ENCODE measurements around the gene MICALL2. TPM values are rescaled to one million over a fixed set of nuclear protein-coding genes. Genes with fewer than 3 reads are reported as not detected.
A peak's percentile ranks its signal among the peaks of the same experiment; 100 is the strongest.

The MICALL2 gene
- total RNA-seq, 1 experiment from 2014 or later: not detected

DNA sequence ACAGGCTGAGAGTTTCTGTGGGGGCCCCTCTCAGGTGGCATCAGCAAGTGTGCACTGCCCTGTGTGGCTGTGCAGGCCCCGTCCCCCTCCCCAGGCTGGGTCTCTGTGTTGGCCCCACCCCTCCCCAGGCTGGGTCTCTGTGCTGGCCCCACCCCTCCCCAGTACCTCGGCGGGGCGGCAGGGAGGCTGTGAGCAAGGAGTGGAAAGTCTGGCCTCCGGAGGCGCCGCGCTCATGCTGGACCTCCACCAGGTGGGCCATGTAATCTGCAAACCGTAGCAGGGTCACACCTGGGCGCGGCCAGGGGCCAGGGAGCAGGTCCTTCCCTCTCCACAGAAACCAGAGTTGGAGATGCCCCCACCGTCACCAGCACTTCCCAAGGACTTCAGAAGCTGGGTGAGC is 21.4 kb upstream of the MICALL2 start:
- Histone ChIP-seq H3K9me3 (ENCODE audit: low read length) (no peaks in the 10 kb centered on the region), H3K27ac (ENCODE audit: low read length) (no peak overlapping the region), H3K9me2 (replicated peaks; ENCODE audit: insufficient read depth, low read length) (no peaks in the 10 kb centered on the region), H3K4me2 (ENCODE audit: low read depth, low read length, poor library complexity, severe bottlenecking) (no peak overlapping the region), H3K4me3 (ENCODE audit: low read length) (no peak overlapping the region), H3K4me1 (ENCODE audit: low read length) (no peaks in the 10 kb centered on the region), H2AFZ (ENCODE audit: low read length) (no peak overlapping the region), H3K27me3 (ENCODE audit: low read length) (no peaks in the 10 kb centered on the region), H4K20me1 (ENCODE audit: insufficient read depth, low read depth, low read length) (no peaks in the 10 kb centered on the region), H3K36me3 (ENCODE audit: insufficient read depth, low read length) (no peaks in the 10 kb centered on the region), H3K9ac (ENCODE audit: low read length) (no peak overlapping the region), H3K79me2 (ENCODE audit: low read length) (no peaks in the 10 kb centered on the region)
- no peak for DNase-seq

DNA sequence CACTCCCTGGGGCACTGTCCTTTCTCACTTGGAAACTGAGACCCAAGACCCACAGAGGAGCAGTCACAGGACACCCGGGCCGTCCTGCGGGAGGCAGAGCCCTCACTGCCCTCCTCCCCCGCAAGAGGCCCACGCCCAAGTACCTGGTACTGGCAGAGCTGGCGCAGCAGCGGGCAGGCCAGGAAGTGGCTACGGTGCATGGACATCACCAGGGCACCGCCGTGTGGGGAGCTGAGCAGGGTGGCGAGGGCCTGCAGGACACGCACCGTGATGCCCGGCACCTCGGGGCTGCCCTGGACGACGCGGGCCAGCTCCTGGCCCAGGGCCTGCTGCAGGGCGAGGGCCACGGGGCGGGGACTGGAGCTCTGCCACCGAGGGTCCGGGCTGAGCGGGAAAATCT is 20.0 kb upstream of the MICALL2 start:
- Histone ChIP-seq H3K4me2 (ENCODE audit: low read depth, low read length, poor library complexity, severe bottlenecking) (no peak overlapping the region), H3K27me3 (ENCODE audit: low read length) (no peaks in the 10 kb centered on the region), H3K4me3 (ENCODE audit: low read length) (no peak overlapping the region), H3K36me3 (ENCODE audit: insufficient read depth, low read length) (no peaks in the 10 kb centered on the region), H3K9ac (ENCODE audit: low read length) (no peak overlapping the region), H3K9me2 (replicated peaks; ENCODE audit: insufficient read depth, low read length) (no peaks in the 10 kb centered on the region), H3K9me3 (ENCODE audit: low read length) (no peaks in the 10 kb centered on the region), H3K79me2 (ENCODE audit: low read length) (no peaks in the 10 kb centered on the region), H2AFZ (ENCODE audit: low read length) (no peak overlapping the region), H4K20me1 (ENCODE audit: insufficient read depth, low read depth, low read length) (no peaks in the 10 kb centered on the region), H3K4me1 (ENCODE audit: low read length) (no peaks in the 10 kb centered on the region), H3K27ac (ENCODE audit: low read length) (no peak overlapping the region)
- no peak for DNase-seq

DNA sequence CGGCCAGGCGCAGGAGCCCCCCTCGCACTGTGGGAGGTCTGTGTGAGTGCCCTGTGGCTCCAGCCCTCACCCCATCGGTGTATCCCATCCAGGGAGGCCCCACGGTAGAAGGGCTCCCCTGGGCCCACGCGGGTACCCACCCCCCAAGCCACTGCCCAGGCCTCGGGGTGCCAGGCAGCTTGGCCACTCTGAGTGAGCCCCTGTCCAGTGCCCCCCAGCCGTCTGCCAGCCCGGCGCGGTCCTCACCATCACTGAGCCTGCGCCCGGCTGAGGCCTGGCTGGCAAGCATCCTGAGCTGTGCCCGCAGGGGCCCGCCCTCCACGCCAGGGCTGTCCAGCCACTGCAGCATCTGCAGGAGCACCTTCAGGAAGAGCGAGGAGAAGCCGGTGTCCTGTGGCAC is 19.2 kb upstream of the MICALL2 start:
- Histone ChIP-seq H3K4me1 (ENCODE audit: low read length) (no peaks in the 10 kb centered on the region), H4K20me1 (ENCODE audit: insufficient read depth, low read depth, low read length) (no peaks in the 10 kb centered on the region), H3K9me3 (ENCODE audit: low read length) (no peaks in the 10 kb centered on the region), H3K9me2 (replicated peaks; ENCODE audit: insufficient read depth, low read length) (no peaks in the 10 kb centered on the region), H3K27ac (ENCODE audit: low read length) (no peak overlapping the region), H3K36me3 (ENCODE audit: insufficient read depth, low read length) (0 out of 2 replicates have a peak, but pooled peaks cover 3% of the 10 kb centered on the region), H3K27me3 (ENCODE audit: low read length) (no peaks in the 10 kb centered on the region), H3K4me3 (ENCODE audit: low read length) (no peak overlapping the region), H3K9ac (ENCODE audit: low read length) (no peak overlapping the region), H2AFZ (ENCODE audit: low read length) (no peak overlapping the region), H3K4me2 (ENCODE audit: low read depth, low read length, poor library complexity, severe bottlenecking) (no peak overlapping the region), H3K79me2 (ENCODE audit: low read length) (no peaks in the 10 kb centered on the region)
- DNase-seq: no peak

DNA sequence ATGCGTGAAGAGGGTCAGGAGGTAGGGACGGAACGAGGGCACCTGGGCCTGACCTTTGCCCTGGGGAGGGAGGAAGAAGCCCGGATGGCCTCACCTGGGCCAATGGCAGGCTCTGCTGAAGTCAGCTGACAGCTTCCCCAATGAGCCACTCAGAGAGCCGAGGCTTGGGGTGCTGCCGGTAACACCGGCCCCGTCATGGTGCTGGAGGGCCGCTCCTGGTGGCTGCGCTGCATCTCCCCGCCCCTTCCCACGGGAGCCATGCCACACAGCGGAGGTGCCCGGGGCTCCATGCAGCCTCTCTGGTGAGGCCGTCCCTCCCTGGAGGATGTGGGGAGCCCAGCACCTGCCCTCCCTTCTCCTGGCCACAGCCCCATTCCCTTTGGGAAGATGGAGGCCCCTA is 17.6 kb upstream of the MICALL2 start:
- H3K9ac ChIP-seq (ENCODE audit: low read length): no peak overlapping the region

DNA sequence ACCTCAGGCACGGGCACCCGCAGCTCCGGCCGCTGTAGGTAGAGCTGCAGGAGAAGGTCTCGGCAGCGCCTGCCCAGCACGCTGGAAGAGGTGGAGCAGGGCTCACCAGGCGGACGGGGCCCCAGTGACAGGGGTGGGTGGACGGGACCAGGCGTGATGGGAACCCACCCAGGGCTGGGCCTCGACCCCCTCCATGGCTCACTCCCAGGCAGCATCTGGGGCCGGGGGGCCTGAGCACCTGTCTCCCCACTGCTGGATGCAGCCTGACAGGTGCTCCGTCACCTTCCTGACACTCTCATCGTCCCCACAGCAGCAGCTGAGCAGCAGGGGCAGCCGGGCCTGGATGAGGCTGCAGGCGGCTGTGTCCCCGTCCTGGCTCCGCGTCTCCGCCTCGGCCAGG is 16.7 kb upstream of the MICALL2 start:
- Histone ChIP-seq H3K4me2 (ENCODE audit: low read depth, low read length, poor library complexity, severe bottlenecking) (no peak overlapping the region), H3K36me3 (ENCODE audit: insufficient read depth, low read length) (0 out of 2 replicates have a peak, but pooled peaks cover 3% of the 10 kb centered on the region), H3K4me3 (ENCODE audit: low read length) (no peak overlapping the region), H3K9me2 (replicated peaks; ENCODE audit: insufficient read depth, low read length) (no peaks in the 10 kb centered on the region), H3K9me3 (ENCODE audit: low read length) (no peaks in the 10 kb centered on the region), H3K4me1 (ENCODE audit: low read length) (no peaks in the 10 kb centered on the region), H3K79me2 (ENCODE audit: low read length) (no peaks in the 10 kb centered on the region), H4K20me1 (ENCODE audit: insufficient read depth, low read depth, low read length) (no peaks in the 10 kb centered on the region), H3K27ac (ENCODE audit: low read length) (no peak overlapping the region), H3K9ac (ENCODE audit: low read length) (no peak overlapping the region), H3K27me3 (ENCODE audit: low read length) (no peaks in the 10 kb centered on the region), H2AFZ (ENCODE audit: low read length) (no peak overlapping the region)
- DNase-seq: no peak

More for the DNA sequence above, 17.6 kb upstream of the MICALL2 start:
- H4K20me1 ChIP-seq (ENCODE audit: insufficient read depth, low read depth, low read length): no peaks in the 10 kb centered on the region
- no peaks in the 10 kb centered on the region for H3K27me3 ChIP-seq (ENCODE audit: low read length)
- no peaks in the 10 kb centered on the region for H3K4me1 ChIP-seq (ENCODE audit: low read length)
- no peaks in the 10 kb centered on the region for H3K9me2 ChIP-seq (replicated peaks; ENCODE audit: insufficient read depth, low read length)
- H3K79me2 ChIP-seq (ENCODE audit: low read length): no peaks in the 10 kb centered on the region
- no peak overlapping the region for H3K4me3 ChIP-seq (ENCODE audit: low read length)
- H3K36me3 ChIP-seq (ENCODE audit: insufficient read depth, low read length): 0 out of 2 replicates have a peak, but pooled peaks cover 3% of the 10 kb centered on the region
- no peak for DNase-seq
- no peak overlapping the region for H3K4me2 ChIP-seq (ENCODE audit: low read depth, low read length, poor library complexity, severe bottlenecking)
- no peak overlapping the region for H3K27ac ChIP-seq (ENCODE audit: low read length)
- no peak overlapping the region for H2AFZ ChIP-seq (ENCODE audit: low read length)
- H3K9me3 ChIP-seq (ENCODE audit: low read length): no peaks in the 10 kb centered on the region

DNA sequence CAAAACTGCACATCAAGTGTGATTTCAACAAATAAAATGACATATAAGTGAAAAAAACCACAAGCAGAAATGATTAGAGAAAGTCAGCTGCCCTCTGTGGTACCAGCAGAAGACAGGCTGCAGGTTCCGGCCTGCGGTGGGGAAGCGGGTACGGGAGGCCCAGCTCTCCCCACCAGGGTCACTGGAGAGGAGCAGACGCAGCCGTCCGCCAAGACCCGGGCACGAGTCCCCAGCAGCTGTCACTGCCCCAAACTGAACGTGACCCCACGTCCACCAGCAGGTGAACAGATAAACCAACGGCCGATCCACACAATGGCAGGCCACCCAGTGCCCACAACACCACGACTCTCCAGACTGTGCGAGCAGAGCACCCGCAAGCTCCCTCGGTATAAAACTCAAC is 16.1 kb upstream of the MICALL2 start:
- Histone ChIP-seq H2AFZ (ENCODE audit: low read length) (no peak overlapping the region), H3K4me3 (ENCODE audit: low read length) (no peak overlapping the region), H4K20me1 (ENCODE audit: insufficient read depth, low read depth, low read length) (no peaks in the 10 kb centered on the region), H3K9ac (ENCODE audit: low read length) (no peak overlapping the region), H3K4me2 (ENCODE audit: low read depth, low read length, poor library complexity, severe bottlenecking) (no peak overlapping the region), H3K4me1 (ENCODE audit: low read length) (no peaks in the 10 kb centered on the region), H3K27me3 (ENCODE audit: low read length) (no peaks in the 10 kb centered on the region), H3K36me3 (ENCODE audit: insufficient read depth, low read length) (0 out of 2 replicates have a peak, but pooled peaks cover 3% of the 10 kb centered on the region), H3K79me2 (ENCODE audit: low read length) (no peaks in the 10 kb centered on the region), H3K9me2 (replicated peaks; ENCODE audit: insufficient read depth, low read length) (no peaks in the 10 kb centered on the region), H3K27ac (ENCODE audit: low read length) (no peak overlapping the region), H3K9me3 (ENCODE audit: low read length) (no peaks in the 10 kb centered on the region)
- no peak for DNase-seq

DNA sequence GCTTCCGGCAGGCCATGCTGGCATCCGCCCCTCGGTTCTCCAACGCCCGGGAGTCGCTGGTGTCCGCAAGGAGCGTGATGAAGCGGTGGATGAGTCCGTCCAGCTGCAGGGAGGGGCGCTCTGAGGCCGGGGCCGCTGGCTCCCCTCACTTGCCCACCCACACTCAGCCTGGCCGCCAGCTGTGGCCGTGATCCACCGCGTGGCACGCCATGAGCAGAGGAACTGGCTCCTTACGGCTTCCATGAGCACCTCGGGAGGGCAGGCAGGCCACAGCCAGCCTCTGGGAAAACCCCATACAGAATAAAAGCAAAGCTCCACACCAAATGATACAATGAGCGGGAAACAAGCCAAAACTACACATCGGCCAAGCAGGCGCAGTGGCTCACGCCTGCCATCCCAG is 15.5 kb upstream of the MICALL2 start:
- no peaks in the 10 kb centered on the region for H3K9me3 ChIP-seq (ENCODE audit: low read length)
- H3K36me3 ChIP-seq (ENCODE audit: insufficient read depth, low read length): 0 out of 2 replicates have a peak, but pooled peaks cover 3% of the 10 kb centered on the region
- H3K27me3 ChIP-seq (ENCODE audit: low read length): no peaks in the 10 kb centered on the region
- H3K9me2 ChIP-seq (replicated peaks; ENCODE audit: insufficient read depth, low read length): no peaks in the 10 kb centered on the region
- H3K4me1 ChIP-seq (ENCODE audit: low read length): no peaks in the 10 kb centered on the region
- H3K9ac ChIP-seq (ENCODE audit: low read length): no peak overlapping the region
- H4K20me1 ChIP-seq (ENCODE audit: insufficient read depth, low read depth, low read length): no peaks in the 10 kb centered on the region
- no peak for DNase-seq
- no peak overlapping the region for H2AFZ ChIP-seq (ENCODE audit: low read length)
- H3K79me2 ChIP-seq (ENCODE audit: low read length): no peaks in the 10 kb centered on the region
- no peak overlapping the region for H3K4me2 ChIP-seq (ENCODE audit: low read depth, low read length, poor library complexity, severe bottlenecking)
- no peak overlapping the region for H3K27ac ChIP-seq (ENCODE audit: low read length)
- H3K4me3 ChIP-seq (ENCODE audit: low read length): no peak overlapping the region

DNA sequence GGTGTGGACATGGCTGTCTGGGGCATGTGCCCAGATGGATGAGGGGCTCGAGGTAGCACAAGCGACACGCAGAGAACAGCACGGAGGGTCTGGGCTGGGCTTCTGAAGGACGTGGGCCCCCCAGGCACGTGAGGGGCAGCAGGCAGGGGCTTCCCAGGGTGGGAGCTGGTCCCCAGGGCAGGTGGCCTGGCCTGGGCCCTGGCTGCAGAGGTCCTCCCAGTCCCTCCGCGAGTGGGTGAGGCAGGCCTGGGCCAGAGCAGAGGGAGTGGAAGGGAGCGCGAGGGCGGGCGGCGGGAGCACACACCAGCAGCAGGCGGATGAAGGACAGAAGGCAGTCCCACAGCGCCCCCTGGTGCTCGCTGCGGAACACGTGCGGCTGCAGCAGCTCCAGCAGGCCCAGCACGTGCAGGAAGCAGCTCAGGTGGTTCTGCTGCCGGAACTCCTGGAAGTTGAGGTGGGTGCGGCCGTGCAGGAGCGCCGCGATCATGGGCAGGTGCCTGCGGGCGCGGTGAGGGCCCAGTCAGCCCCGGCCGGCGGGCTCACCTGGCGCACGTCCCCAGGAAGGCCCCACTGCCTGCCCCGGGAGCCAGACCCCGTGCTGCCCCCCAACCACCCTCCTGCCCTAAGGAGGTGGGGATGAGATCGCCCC is 14.7 kb upstream of the MICALL2 start:
- Histone ChIP-seq H3K4me1 (ENCODE audit: low read length) (no peaks in the 10 kb centered on the region), H3K79me2 (ENCODE audit: low read length) (no peaks in the 10 kb centered on the region), H3K27me3 (ENCODE audit: low read length) (no peaks in the 10 kb centered on the region), H3K9me3 (ENCODE audit: low read length) (no peaks in the 10 kb centered on the region), H3K4me3 (ENCODE audit: low read length) (no peak overlapping the region), H4K20me1 (ENCODE audit: insufficient read depth, low read depth, low read length) (no peaks in the 10 kb centered on the region), H3K9me2 (replicated peaks; ENCODE audit: insufficient read depth, low read length) (no peaks in the 10 kb centered on the region), H3K4me2 (ENCODE audit: low read depth, low read length, poor library complexity, severe bottlenecking) (no peak overlapping the region), H2AFZ (ENCODE audit: low read length) (no peak overlapping the region), H3K27ac (ENCODE audit: low read length) (no peak overlapping the region), H3K36me3 (ENCODE audit: insufficient read depth, low read length) (0 out of 2 replicates have a peak, but pooled peaks cover 3% of the 10 kb centered on the region), H3K9ac (ENCODE audit: low read length) (no peak overlapping the region)
- peak; percentile 95 for DNase-seq

Data from Karpas-422 (cell line).